Effector CD4-positive, alpha-beta T cell (primary cell): ENCODE measurements around the gene TACC2.

Experiments used
- DNase-seq: peaks from one replicate; pipeline ENCODE4 v3.0.0-alpha.2; 2020

The TACC2 gene

DNA sequence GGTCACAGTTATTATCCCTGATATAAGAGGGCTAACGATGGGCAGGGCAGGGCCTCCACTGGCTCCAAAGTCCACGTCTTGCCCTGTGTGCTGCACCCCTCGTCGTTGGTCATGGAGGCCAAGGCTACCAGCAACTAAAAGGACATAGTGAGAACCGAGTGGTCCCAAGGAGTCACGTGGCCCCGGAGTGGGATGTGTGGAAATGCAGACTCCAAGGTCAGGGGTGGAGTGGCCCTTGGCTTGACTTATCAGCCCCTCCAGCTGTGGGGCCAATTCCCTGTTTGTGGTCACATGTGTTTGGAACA lies 312.8 kb downstream of the TACC2 start:
- DNase-seq: no peak

DNA sequence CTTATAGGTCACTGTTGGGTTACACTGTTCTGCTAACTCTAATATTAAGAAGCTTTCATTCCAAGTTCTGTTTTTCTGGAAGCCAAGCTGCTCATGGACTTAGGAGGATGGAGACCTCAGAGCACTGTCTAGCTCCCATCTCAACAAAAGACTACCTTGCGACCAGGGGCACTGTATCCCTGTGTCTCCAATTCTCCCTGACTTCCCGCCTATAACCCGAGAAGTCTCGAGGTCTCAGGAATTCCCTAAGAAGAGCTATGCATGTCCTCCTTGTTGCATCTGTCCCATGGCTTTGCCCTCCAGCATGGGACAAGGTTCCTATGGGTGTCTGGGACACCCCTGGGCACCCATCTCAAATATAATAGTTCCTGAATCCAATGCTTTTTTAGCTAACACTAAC lies 313.4 kb downstream of the TACC2 start:
- no peak for DNase-seq

DNA sequence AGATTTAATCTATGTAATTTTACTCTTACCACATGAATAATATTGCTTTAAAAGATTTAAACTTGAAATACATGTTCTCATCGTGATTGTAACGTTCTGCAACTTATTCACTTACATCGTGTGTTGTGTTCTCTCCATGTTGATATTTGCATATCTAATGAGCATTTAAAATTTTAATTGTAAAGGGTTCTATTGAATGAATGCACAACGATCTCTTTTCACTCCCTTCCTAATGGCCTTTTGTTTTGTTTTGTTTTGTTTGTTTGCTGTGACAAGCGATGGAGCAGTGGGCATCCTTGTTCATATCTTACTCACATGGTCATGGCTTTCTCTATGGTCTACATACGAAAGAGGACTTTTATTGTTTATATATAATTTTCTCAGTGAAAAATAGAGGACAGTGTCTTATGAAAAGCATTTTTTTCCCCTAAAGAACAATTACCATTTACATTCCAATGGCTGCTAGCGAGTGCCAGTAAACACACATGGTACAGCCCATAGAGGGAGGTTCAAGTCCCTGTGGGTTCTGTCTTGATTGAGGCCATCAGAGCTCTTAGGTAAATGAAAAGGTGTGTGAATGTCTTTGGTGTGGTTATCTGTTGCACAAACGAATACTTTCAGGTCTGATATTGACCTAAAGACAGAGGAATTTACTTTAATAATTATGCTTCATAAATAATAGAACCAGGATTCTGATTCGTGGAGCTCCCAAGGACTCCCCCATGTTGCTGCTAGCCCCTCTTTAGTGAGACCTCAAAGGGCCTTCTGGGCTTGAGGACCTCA lies 314.5 kb downstream of the TACC2 start:
- DNase-seq: no peak
